DMS53 (cell line): ENCODE data around the gene RNF213.
"Not testable (repeated sequence)": the region's sequence is repeated elsewhere in the genome, so short reads cannot be mapped to it uniquely, and the experiment has no call there.

ENCODE experiments used
- DNase-seq: peaks from one replicate; lab custom pipeline; 2025; lab: John Stamatoyannopoulos, UW

The RNF213 gene

GRCh38 chr17:80224683-80225082 is 36.0 kb upstream of the RNF213 start:
- DNase-seq, result no peak

- no peak for DNase-seq
Measured at GRCh38 chr17:80225230-80225629, 35.4 kb upstream of the RNF213 start.

GRCh38 chr17:80227156-80227555 is 33.5 kb upstream of the RNF213 start:
- no peak for DNase-seq

GRCh38 chr17:80227666-80228065 is 33.0 kb upstream of the RNF213 start:
- no peak for DNase-seq

- DNase-seq, result no peak
Measured at GRCh38 chr17:80228477-80228876, 32.2 kb upstream of the RNF213 start.

GRCh38 chr17:80229011-80229410 is 31.6 kb upstream of the RNF213 start:
- no peak for DNase-seq

- no peak for DNase-seq
Measured at GRCh38 chr17:80232438-80232837, 28.2 kb upstream of the RNF213 start.

GRCh38 chr17:80233202-80233601 is 27.4 kb upstream of the RNF213 start:
- DNase-seq, result no peak

GRCh38 chr17:80236911-80237310 is 23.7 kb upstream of the RNF213 start:
- DNase-seq, result peak; percentile 76

GRCh38 chr17:80237386-80237785 is 23.3 kb upstream of the RNF213 start:
- no peak for DNase-seq

GRCh38 chr17:80242505-80242904 is 18.1 kb upstream of the RNF213 start:
- no peak for DNase-seq

- no peak for DNase-seq
Measured at GRCh38 chr17:80243526-80244433, 16.9 kb upstream of the RNF213 start.

- DNase-seq, result not testable (repeated sequence)
Measured at GRCh38 chr17:80244448-80244847, 16.2 kb upstream of the RNF213 start.

GRCh38 chr17:80244871-80245509 is 15.7 kb upstream of the RNF213 start:
- no peak for DNase-seq

GRCh38 chr17:80245566-80246265 is 14.9 kb upstream of the RNF213 start:
- no peak for DNase-seq

GRCh38 chr17:80246266-80246681 is 14.4 kb upstream of the RNF213 start:
- DNase-seq, result no peak

- no peak for DNase-seq
Measured at GRCh38 chr17:80246726-80247125, 13.9 kb upstream of the RNF213 start.

- DNase-seq, result no peak
Measured at GRCh38 chr17:80247561-80247960, 13.1 kb upstream of the RNF213 start.

- DNase-seq, result no peak
Measured at GRCh38 chr17:80248001-80248893, 12.4 kb upstream of the RNF213 start.

- DNase-seq, result no peak
Measured at GRCh38 chr17:80248894-80249710, 11.6 kb upstream of the RNF213 start.

- DNase-seq, result no peak
Measured at GRCh38 chr17:80251966-80252365, 8.7 kb upstream of the RNF213 start.
